ENCODE results near the gene CIDEA. TPM values are rescaled to one million over a fixed set of nuclear protein-coding genes. Genes with fewer than 3 reads are reported as not detected.

Gene CIDEA
- total RNA-seq, 4 donors from 2014 or later: 336 to 1,182 (median 491) TPM

DNA sequence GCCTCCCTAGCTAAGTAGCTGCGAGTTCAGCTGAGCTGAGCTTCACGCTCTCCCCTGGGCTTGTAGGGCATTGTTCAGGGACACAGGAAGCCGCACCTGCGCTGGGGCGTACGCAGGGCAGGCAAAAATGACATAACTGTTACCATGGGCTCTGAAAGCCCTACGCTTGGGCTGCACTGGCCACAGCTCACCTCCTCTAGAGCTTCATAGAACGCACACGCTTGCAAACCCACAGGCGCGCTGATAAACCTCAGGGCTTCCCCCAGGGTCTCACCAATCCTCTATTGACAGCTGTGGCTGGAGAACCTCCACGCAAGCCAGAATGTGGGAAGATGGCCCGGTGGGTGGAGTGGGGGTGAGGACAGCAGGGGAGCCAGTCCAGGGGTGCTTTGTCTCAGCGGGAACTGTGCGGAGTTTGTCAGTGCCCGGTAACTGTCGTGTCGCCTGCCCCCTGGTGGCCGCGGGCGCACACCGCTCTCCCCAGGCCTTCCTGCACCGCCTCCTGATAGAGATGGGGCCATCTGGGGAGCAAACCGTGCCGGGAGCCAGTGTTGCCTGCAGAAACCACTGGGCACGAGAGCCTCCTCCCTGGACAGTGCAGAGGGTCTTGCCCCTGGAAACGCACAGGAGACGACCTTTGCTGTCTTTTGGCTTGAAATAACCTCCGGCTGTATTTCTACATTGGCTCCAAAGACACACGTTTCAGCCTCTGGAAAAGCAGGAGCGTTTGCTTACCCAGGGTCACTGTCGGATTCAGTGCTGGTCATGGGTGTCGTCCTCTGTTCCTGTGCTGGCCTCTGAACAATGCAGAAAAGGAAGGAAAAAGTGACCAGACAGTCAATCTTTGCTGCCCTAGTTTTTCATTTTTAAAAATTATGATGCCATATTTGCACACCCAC lies 17.0 kb upstream of the CIDEA start:
- no peak for TF ChIP-seq CTCF (IDR thresholded peaks at IDR 0.05; ENCODE audit: low read depth)

DNA sequence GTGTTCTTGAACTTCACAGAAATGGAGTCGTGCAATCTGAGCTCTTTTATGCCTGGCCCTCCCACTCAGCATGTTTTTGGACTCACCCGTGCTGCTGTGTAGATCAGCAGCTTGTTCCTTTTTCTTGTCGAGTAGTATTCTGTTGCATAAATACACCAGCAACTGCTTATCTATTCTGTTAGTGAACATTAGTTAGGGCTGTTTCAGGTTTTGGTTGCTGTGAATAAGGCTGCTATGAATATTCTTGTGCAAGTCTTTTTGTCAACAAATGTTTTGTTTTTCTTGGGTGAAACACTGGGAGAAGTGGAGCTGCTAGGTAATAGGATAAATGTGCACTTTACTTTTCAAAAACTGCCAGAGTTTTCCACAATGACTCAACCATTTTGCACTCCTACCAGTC lies 15.3 kb upstream of the CIDEA start:
- no peak for TF ChIP-seq CTCF (IDR thresholded peaks at IDR 0.05; ENCODE audit: low read depth)

GRCh38 chr18:12239431-12239830 lies 14.7 kb upstream of the CIDEA start:
- no peak for TF ChIP-seq CTCF (IDR thresholded peaks at IDR 0.05; ENCODE audit: low read depth)

GRCh38 chr18:12242658-12243260 lies 11.4 kb upstream of the CIDEA start:
- no peak for TF ChIP-seq CTCF (IDR thresholded peaks at IDR 0.05; ENCODE audit: low read depth)

DNA sequence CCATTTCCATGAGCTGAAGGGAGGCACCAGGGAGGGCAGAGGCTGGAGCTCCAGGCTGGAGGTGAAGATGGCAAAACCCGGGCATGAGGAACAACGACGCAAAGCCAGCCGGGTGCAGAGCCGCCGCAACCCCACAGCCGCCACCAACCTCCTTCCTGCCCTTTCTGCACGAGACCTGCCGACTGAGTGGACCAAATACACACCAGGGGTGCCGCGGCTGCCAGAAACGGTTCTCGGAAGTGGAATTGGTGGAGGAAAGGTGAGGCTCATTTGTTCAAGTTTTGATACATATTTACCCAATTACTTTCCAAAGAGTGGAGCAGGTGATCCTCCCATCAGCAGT lies 8.4 kb upstream of the CIDEA start:
- TF ChIP-seq CTCF (IDR thresholded peaks at IDR 0.05; ENCODE audit: low read depth): no peak

GRCh38 chr18:12246849-12247808 lies 7.0 kb upstream of the CIDEA start:
- no peak for TF ChIP-seq CTCF (IDR thresholded peaks at IDR 0.05; ENCODE audit: low read depth)

Measured in subcutaneous adipose tissue (tissue), 4 donors.